T-helper 1 cell (primary cell): ENCODE data around the gene RAN.
"Not testable (repeated sequence)": the region's sequence is repeated elsewhere in the genome, so short reads cannot be mapped to it uniquely, and the experiment has no call there.

Experiments used
- DNase-seq, 5 donors: peaks; one replicate each; pipeline ENCODE4 v3.0.0-alpha.2; 2012 to 2020

The RAN gene

GRCh38 chr12:130849561-130850417, 22.1 kb upstream of the RAN start:
- no peak for DNase-seq

DNA sequence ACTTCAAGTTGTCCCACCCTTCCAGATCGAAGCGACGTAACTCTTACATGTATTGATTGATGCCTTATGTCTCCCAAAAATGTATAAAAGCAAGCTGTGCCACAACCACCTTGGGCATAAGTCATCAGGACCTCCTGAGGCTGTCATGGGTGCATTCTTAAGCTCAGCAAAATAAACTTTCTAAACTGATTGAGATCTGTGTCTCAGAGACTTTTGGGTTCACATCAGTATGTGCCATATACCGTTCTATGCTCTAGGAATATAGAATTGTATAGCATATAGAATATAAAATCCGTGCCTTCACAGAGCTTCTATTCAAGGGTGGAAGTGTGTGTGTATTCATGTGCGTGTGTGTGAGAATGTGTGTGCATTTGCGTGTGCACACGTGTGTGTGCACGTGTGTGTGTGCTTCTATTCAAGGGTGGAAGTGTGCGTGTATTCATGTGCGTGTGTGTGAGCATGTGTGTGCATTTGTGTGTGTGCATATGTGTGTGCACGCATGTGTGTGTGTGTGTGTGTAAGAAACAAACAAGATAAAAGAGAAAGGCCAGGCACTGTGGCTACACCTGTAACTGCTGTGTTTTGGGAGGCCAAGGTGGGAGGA, 21.3 kb upstream of the RAN start:
- no peak for DNase-seq

DNA sequence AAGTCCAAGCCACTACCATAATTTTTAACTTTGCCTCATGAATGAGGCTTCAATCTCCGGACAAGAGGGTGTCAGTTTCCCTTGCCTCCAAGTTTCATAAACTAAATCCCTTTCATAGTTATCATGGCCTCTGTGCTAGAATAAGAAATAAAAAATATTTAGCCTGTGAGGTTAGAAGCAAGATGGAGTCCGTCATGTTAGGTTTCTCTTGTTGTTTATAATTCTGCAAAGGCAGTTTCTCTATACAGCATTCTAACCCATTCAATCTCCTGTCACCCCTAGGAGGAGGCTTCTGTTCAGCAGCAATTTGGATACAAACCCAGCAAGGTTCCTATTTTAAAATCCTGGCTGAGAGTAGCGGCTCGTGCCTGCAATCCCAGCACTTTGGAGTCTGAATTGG, 15.8 kb upstream of the RAN start:
- no peak for DNase-seq

- DNase-seq, result no peak
Measured at GRCh38 chr12:130858084-130858483, 13.8 kb upstream of the RAN start.

DNA sequence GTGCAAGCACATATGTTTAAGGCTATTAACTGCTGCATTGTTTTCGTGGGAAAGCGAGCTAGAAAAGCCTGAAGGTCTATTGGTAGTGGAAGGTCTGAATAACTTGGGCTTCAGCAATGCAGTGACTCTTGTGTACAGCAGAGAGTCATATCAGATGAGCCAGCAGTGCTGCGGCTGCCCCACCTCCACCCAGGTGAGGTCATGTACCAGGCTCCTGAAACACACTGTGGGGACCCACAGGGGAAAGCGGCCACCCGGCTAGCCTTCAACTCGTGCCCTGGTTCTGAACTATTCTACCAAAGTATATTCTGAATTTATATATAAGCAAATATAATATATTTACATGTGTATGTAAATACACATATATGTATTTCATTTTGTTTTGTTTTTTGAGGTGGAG, 12.7 kb upstream of the RAN start:
- DNase-seq, result no peak

GRCh38 chr12:130860311-130860710, 11.6 kb upstream of the RAN start:
- DNase-seq, result no peak

DNA sequence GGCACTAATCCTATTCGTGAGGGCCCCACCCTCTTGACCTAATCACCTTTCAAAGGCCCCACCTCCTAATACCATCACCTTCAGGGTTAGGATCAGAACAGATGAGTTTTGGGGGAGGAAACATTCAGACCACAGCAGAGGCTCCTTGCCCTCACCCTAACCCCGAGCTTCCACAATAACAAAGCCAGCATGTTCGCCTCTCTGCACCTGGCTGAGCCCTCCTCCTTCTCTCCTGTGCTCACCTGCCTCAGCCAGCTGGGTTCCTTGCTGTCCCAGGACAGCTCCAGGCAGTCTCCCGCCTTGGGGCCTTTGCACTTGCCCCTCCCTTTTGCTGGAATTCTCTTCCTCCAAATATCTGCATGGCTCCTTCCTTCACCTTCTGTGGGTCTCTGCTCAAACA, 9.7 kb upstream of the RAN start:
- DNase-seq, result no peak

GRCh38 chr12:130862771-130863170, 9.1 kb upstream of the RAN start:
- not testable (repeated sequence) for DNase-seq

DNA sequence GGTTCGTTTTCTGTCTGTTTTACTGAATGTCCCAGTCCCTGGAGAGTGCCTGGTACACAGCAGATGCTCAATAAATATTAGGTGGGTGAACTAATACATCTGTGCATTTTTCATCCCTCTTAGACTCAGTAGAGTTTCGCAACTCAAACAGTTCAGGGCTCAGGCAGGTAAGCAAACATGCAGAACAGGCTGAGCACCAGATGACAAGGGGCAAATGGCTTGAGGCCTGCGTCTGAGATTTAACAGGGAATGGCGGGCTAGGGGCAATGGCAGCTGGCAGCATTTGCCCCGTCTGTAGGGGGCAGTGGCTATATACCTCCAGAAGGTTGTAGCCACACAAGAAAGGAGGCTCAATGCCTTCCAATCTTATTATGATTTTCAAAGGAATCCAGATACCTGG, 8.6 kb upstream of the RAN start:
- DNase-seq, result no peak

GRCh38 chr12:130868412-130868811, 3.5 kb upstream of the RAN start:
- DNase-seq, result no peak

GRCh38 chr12:130870442-130871285, 1.2 kb upstream of the RAN start:
- peak; percentile 33 to 84 (median 51) for DNase-seq

DNA sequence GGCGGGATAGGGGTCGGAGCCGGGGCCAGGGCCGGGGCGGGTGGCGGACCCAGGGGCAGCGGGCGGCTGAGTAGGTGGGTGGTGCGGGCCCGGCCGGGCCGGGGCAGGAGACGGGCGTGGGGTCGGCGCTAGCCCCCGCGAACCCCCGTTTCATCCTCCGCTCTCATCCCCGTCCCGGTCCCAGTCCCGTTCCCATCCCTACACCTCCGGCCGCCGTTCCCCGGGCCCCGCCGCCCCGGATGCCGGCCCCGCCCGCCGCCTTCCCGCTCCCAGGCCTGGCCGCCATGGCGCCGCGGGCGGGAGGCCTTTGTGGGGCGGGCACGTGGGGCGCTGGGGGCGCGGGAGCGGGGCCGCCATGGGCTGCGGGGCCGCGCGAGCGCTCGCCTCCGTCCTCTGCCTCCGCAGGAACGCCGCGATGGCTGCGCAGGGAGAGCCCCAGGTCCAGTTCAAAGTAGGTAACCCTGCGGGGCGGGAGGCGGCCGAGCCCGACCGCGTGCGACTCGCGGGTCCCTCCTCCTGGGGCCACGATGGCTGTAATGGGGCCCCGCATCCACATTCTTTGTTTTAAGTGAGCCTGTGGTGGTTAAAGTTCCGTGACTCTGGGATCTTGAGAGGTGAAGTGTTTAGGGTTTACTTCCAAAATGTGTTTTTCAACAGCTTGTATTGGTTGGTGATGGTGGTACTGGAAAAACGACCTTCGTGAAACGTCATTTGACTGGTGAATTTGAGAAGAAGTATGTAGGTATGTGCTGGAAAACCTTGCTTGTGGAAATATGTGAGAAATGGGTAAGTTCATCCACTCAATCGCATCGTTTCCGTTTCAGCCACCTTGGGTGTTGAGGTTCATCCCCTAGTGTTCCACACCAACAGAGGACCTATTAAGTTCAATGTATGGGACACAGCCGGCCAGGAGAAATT, 572 bp downstream of the RAN start:
- peak; percentile 15 to 63 (median 36) for DNase-seq

- DNase-seq, result no peak
Measured at GRCh38 chr12:130873106-130873795, 1.4 kb downstream of the RAN start.

- peak in 1 of 5 donors; percentile 48 for DNase-seq
Measured at GRCh38 chr12:130873825-130874224, 2.0 kb downstream of the RAN start.

GRCh38 chr12:130874696-130875095, 2.8 kb downstream of the RAN start:
- no peak for DNase-seq

DNA sequence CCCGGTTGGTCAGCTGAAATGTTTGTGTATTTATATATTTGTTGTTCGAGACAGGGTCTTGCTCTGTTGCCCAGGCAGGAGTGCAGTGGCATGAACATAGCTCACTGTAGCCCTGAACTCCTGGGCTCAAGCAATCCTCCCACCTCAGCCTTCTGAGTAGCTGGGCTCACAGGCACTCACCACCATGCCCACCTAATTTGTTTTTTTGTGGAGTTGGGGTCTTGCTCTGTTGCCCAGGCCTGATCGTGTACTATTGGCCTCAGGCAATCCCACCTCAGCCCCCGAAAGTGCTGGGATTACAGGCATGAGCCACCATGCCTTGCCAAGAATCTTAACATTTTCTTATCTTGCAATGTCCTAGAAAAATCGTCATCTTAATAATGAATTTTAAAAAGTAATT, 3.3 kb downstream of the RAN start:
- no peak for DNase-seq

- not testable (repeated sequence) for DNase-seq
Measured at GRCh38 chr12:130875708-130876107, 3.8 kb downstream of the RAN start.

DNA sequence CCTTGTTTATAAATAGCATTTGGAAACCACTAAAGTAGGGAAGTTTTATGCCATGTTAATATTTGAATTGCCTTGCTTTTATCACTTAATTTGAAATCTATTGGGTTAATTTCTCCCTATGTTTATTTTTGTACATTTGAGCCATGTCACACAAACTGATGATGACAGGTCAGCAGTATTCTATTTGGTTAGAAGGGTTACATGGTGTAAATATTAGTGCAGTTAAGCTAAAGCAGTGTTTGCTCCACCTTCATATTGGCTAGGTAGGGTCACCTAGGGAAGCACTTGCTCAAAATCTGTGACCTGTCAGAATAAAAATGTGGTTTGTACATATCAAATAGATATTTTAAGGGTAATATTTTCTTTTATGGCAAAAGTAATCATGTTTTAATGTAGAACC, 4.4 kb downstream of the RAN start:
- DNase-seq, result no peak

GRCh38 chr12:130876758-130877157, 4.9 kb downstream of the RAN start:
- DNase-seq, result no peak

DNA sequence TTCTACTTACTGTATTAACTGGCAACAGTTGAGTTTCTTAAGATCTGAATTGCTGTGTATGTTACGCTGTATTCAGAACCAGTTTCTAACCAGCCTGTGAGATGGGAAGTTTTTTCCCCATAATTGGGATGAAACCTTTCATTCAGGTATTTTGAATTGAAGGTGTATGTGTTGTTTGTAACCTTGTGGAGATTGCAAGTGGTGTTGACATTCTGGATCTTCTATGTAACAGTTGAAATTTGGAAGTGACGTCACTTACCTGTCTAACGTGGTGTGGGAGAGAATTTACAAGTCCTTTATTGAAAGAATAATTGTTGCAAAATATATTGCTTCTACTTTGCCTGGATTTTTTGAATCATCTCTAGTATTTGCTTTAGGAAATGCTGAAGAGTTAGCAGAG, 5.5 kb downstream of the RAN start:
- no peak for DNase-seq
